GM21423 (cell line): ENCODE data around the gene TRIM7.
"Not testable (repeated sequence)": the region's sequence is repeated elsewhere in the genome, so short reads cannot be mapped to it uniquely, and the experiment has no call there.

Experiments used
- ATAC-seq: cut with Tn5 transposase; IDR thresholded peaks from one replicate; pipeline ENCODE4 v1.9.1; 2021; ENCODE audit warnings: mild to moderate bottlenecking, moderate library complexity; ENCODE audit not compliant: unreplicated experiment

TRIM7 gene

GRCh38 chr5:181194489-181195248, 10.3 kb downstream of the TRIM7 start:
- no peak for ATAC-seq

GRCh38 chr5:181193656-181194055, 11.3 kb downstream of the TRIM7 start:
- no peak for ATAC-seq

- no peak for ATAC-seq
Measured at GRCh38 chr5:181192337-181193046, 12.5 kb downstream of the TRIM7 start.

GRCh38 chr5:181191526-181192336, 13.3 kb downstream of the TRIM7 start:
- peak; percentile 56 for ATAC-seq

GRCh38 chr5:181190711-181191525, 14.1 kb downstream of the TRIM7 start:
- ATAC-seq = peak; percentile 1

- no peak for ATAC-seq
Measured at GRCh38 chr5:181189962-181190710, 14.9 kb downstream of the TRIM7 start.

- ATAC-seq = no peak
Measured at GRCh38 chr5:181189363-181189961, 15.5 kb downstream of the TRIM7 start.

- ATAC-seq = no peak
Measured at GRCh38 chr5:181188700-181189362, 16.2 kb downstream of the TRIM7 start.

- no peak for ATAC-seq
Measured at GRCh38 chr5:181187500-181188213, 17.3 kb downstream of the TRIM7 start.

GRCh38 chr5:181186986-181187499, 18.0 kb downstream of the TRIM7 start:
- ATAC-seq = no peak

- ATAC-seq = no peak
Measured at GRCh38 chr5:181186022-181186421, 19.0 kb downstream of the TRIM7 start.

- ATAC-seq = no peak
Measured at GRCh38 chr5:181185560-181185959, 19.4 kb downstream of the TRIM7 start.

GRCh38 chr5:181184845-181185216, 20.2 kb downstream of the TRIM7 start:
- no peak for ATAC-seq

- ATAC-seq = no peak
Measured at GRCh38 chr5:181182651-181183050, 22.3 kb downstream of the TRIM7 start.

GRCh38 chr5:181181650-181182565, 23.1 kb downstream of the TRIM7 start:
- peak; percentile 62 for ATAC-seq

- not testable (repeated sequence) for ATAC-seq
Measured at GRCh38 chr5:181177559-181177958, 27.4 kb downstream of the TRIM7 start.
